ENCODE measurements around the gene SPAAR. TPM values are rescaled to one million over a fixed set of nuclear protein-coding genes. Genes with fewer than 3 reads are reported as not detected.
A peak's percentile ranks its signal among the peaks of the same experiment; 100 is the strongest.

The SPAAR gene
- total RNA-seq, 1 experiment from 2014 or later, result 0.72 TPM

DNA sequence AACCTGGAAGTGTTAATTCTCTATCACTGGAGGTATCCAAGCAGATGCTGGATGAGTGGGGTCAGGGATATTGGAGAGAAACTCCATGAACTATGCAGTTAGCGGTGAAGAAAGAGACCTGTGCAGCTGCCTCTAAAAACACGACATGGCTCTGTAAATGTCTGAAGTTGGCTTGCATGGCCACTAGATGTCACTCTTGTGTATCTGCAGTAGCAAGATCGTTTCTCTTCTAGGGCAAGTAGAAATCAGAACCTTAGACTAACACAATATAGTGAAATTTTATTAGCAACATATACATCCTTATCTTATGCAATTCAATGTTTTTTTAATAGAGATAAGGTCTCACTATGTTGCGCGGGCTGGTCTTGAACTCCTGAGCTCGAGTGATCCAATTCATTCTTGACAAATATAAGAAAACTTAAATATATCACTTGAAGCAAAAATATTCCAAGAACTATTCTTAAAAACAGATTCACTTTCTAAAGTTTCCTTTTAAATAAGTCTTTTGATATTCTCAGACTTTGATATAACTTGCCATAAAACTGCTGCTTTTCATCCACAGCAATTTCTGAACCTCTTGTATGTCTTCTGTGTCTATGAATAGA is 45.8 kb downstream of the SPAAR start:
- ChIA-PET CTCF (interaction anchor here (0.6 to 4.1 kb wide), 38 partner anchors 8 to 838 kb away, joined by 3 to 50 read pairs (median 4); partner anchors contain the start of genes CCIN and HRCT1), POLR2A (interaction anchor here (1.2 kb wide), 1 partner anchor 68 kb away, joined by 4 read pairs; no protein-coding TSS in a partner anchor)
- DNase-seq (ENCODE audit: unreplicated experiment), result peak; percentile 72
- BruUV-seq (replicated peaks), result no TSS peak
- TF ChIP-seq CTCF (IDR thresholded peaks at IDR 0.05; ENCODE audit: unreplicated experiment), result peak; percentile 83
- Mint-ChIP-seq H3K27ac (ENCODE audit: low read depth, unreplicated experiment) (no peak overlapping the region), H3K36me3 (ENCODE audit: insufficient read depth, unreplicated experiment) (no peaks in the 10 kb centered on the region), H3K9me3 (ENCODE audit: unreplicated experiment) (no peaks in the 10 kb centered on the region), H3K27me3 (ENCODE audit: insufficient read depth, unreplicated experiment) (peaks cover 31% of the 10 kb centered on the region), H3K4me1 (ENCODE audit: insufficient read depth, unreplicated experiment) (peaks cover 7% of the 10 kb centered on the region), H3K4me3 (ENCODE audit: unreplicated experiment) (no peak overlapping the region)
- intact Hi-C loops (cut with micrococcal nuclease), result loop anchor here (1.0 to 5.0 kb wide), 3 partner anchors 52 to 68 kb away; no protein-coding TSS in a partner anchor

DNA sequence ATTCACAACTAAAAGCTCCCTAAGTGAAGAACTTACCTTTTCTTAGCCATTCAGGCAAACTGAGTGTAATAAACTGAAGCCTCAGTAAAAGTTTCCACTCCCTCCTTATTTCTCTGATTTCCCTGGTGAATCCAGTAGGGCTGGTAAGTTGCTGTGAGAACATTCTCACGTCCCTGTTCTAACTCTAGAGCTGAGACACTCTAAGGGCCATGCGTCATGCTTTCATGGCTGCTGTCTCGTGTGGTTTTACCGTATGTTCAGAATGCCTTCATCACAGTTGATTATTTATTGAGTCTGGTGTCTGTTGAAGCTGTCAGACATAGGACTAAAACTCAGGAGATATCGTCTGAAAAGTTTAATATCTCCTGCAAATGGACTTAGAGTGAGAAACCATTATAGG is 47.4 kb downstream of the SPAAR start:
- H3K27me3 Mint-ChIP-seq (ENCODE audit: insufficient read depth, unreplicated experiment), result peaks cover 43% of the 10 kb centered on the region
- peaks cover 7% of the 10 kb centered on the region for H3K4me1 Mint-ChIP-seq (ENCODE audit: insufficient read depth, unreplicated experiment)
- no peak for TF ChIP-seq CTCF (IDR thresholded peaks at IDR 0.05; ENCODE audit: unreplicated experiment)
- no peak for DNase-seq (ENCODE audit: unreplicated experiment)
- BruUV-seq (replicated peaks), result no TSS peak
- POLR2A ChIA-PET, result interaction anchor here (0.7 to 1.0 kb wide), 2 partner anchors 27 to 67 kb away, joined by 3 to 5 read pairs; no protein-coding TSS in a partner anchor
- CTCF ChIA-PET, result interaction anchor here (0.5 to 4.1 kb wide), 15 partner anchors 9 to 268 kb away, joined by 3 to 50 read pairs (median 5); partner anchors contain the start of genes CCIN, CLTA and HRCT1
- H3K9me3 Mint-ChIP-seq (ENCODE audit: unreplicated experiment), result no peaks in the 10 kb centered on the region
- intact Hi-C loops (cut with micrococcal nuclease), result loop anchor here (5.0 kb wide), 1 partner anchor 51 kb away; no protein-coding TSS in a partner anchor
- H3K27ac Mint-ChIP-seq (ENCODE audit: low read depth, unreplicated experiment), result no peak overlapping the region
- no peak overlapping the region for H3K4me3 Mint-ChIP-seq (ENCODE audit: unreplicated experiment)
- no peaks in the 10 kb centered on the region for H3K36me3 Mint-ChIP-seq (ENCODE audit: insufficient read depth, unreplicated experiment)

GRCh38 chr9:35958104-35958837 is 49.0 kb downstream of the SPAAR start, which contains the start of gene OR2S2:
OR2S2 (minus strand) TSS chr9:35958154; CDS start chr9:35958098, 56 bp downstream.
- CTCF ChIA-PET, result interaction anchor here (0.6 to 4.1 kb wide), 6 partner anchors 13 to 151 kb away, joined by 3 to 50 read pairs (median 4); no protein-coding TSS in a partner anchor
- Mint-ChIP-seq H3K9me3 (ENCODE audit: unreplicated experiment) (no peaks in the 10 kb centered on the region), H3K36me3 (ENCODE audit: insufficient read depth, unreplicated experiment) (no peaks in the 10 kb centered on the region), H3K4me1 (ENCODE audit: insufficient read depth, unreplicated experiment) (peaks cover 12% of the 10 kb centered on the region), H3K27ac (ENCODE audit: low read depth, unreplicated experiment) (no peak within 1 kb of the TSS), H3K4me3 (ENCODE audit: unreplicated experiment) (no peak within 1 kb of the TSS), H3K27me3 (ENCODE audit: insufficient read depth, unreplicated experiment) (peaks cover 57% of the 10 kb centered on the region)
- no TSS peak for BruUV-seq (replicated peaks)
- intact Hi-C loops (cut with micrococcal nuclease), result loop anchor here (5.0 kb wide), 1 partner anchor 49 kb away; no protein-coding TSS in a partner anchor
- no peak for TF ChIP-seq CTCF (IDR thresholded peaks at IDR 0.05; ENCODE audit: unreplicated experiment)
- POLR2A ChIA-PET, result interaction anchor here (1.1 kb wide), 1 partner anchor 71 kb away, joined by 3 read pairs; no protein-coding TSS in a partner anchor
- DNase-seq (ENCODE audit: unreplicated experiment), result no peak
